ENCODE measurements around the gene PLEKHA6. TPM values are rescaled to one million over a fixed set of nuclear protein-coding genes. Genes with fewer than 3 reads are reported as not detected.

PLEKHA6 gene
- total RNA-seq, 1 experiment from 2014 or later = 1.2 TPM

- H3K4me3 ChIP-seq = no peak overlapping the region
- H3K36me3 ChIP-seq = no peaks in the 10 kb centered on the region
- H3K27ac ChIP-seq = no peak overlapping the region
- no peaks in the 10 kb centered on the region for H3K4me1 ChIP-seq
- H3K9me3 ChIP-seq (replicated peaks) = no peaks in the 10 kb centered on the region
- no peaks in the 10 kb centered on the region for H3K27me3 ChIP-seq
- no peak for DNase-seq
Observed at GRCh38 chr1:204222006-204222763, 137.5 kb downstream of the PLEKHA6 start.

- no peak overlapping the region for H3K4me3 ChIP-seq
- H3K27ac ChIP-seq = no peak overlapping the region
- H3K9me3 ChIP-seq (replicated peaks) = no peaks in the 10 kb centered on the region
- no peak for DNase-seq
- no peaks in the 10 kb centered on the region for H3K4me1 ChIP-seq
- H3K27me3 ChIP-seq = no peaks in the 10 kb centered on the region
- no peaks in the 10 kb centered on the region for H3K36me3 ChIP-seq
Observed at GRCh38 chr1:204221271-204221670, 138.5 kb downstream of the PLEKHA6 start.

- Histone ChIP-seq H3K4me1 (no peaks in the 10 kb centered on the region), H3K9me3 (replicated peaks) (no peaks in the 10 kb centered on the region), H3K4me3 (no peak overlapping the region), H3K27me3 (no peaks in the 10 kb centered on the region), H3K36me3 (no peaks in the 10 kb centered on the region), H3K27ac (no peak overlapping the region)
- no peak for DNase-seq
Observed at GRCh38 chr1:204219971-204220616, 139.6 kb downstream of the PLEKHA6 start.

GRCh38 chr1:204218552-204218951, 141.2 kb downstream of the PLEKHA6 start:
- H3K9me3 ChIP-seq (replicated peaks) = no peaks in the 10 kb centered on the region
- DNase-seq = no peak
- no peaks in the 10 kb centered on the region for H3K4me1 ChIP-seq
- H3K27ac ChIP-seq = no peak overlapping the region
- no peak overlapping the region for H3K4me3 ChIP-seq
- H3K36me3 ChIP-seq = no peaks in the 10 kb centered on the region
- no peaks in the 10 kb centered on the region for H3K27me3 ChIP-seq

- no peak for DNase-seq
- Histone ChIP-seq H3K27ac (no peak overlapping the region), H3K9me3 (replicated peaks) (no peaks in the 10 kb centered on the region), H3K4me3 (no peak overlapping the region), H3K27me3 (no peaks in the 10 kb centered on the region), H3K4me1 (no peaks in the 10 kb centered on the region), H3K36me3 (no peaks in the 10 kb centered on the region)
Observed at GRCh38 chr1:204217648-204218000, 142.1 kb downstream of the PLEKHA6 start.

- Histone ChIP-seq H3K27ac (no peak overlapping the region), H3K9me3 (replicated peaks) (no peaks in the 10 kb centered on the region), H3K36me3 (no peaks in the 10 kb centered on the region)
Observed at GRCh38 chr1:204216880-204217647, 142.7 kb downstream of the PLEKHA6 start.

GRCh38 chr1:204216236-204216635, 143.5 kb downstream of the PLEKHA6 start:
- no peak for DNase-seq
- Histone ChIP-seq H3K27me3 (no peaks in the 10 kb centered on the region), H3K4me1 (no peaks in the 10 kb centered on the region), H3K27ac (no peak overlapping the region), H3K9me3 (replicated peaks) (no peaks in the 10 kb centered on the region), H3K4me3 (no peak overlapping the region), H3K36me3 (no peaks in the 10 kb centered on the region)

More at GRCh38 chr1:204216880-204217647, 142.7 kb downstream of the PLEKHA6 start:
- Histone ChIP-seq H3K4me1 (no peaks in the 10 kb centered on the region), H3K27me3 (no peaks in the 10 kb centered on the region), H3K4me3 (no peak overlapping the region)
- no peak for DNase-seq

GRCh38 chr1:204213668-204214662, 145.8 kb downstream of the PLEKHA6 start, which contains the start of gene GOLT1A:
TSS of gene GOLT1A (minus strand) at chr1:204213988. CDS start at chr1:204213906, 82 bp downstream.
- H3K27ac ChIP-seq = no peak within 1 kb of the TSS

GRCh38 chr1:204212715-204213114, 147.0 kb downstream of the PLEKHA6 start:
- Histone ChIP-seq H3K9me3 (replicated peaks) (no peaks in the 10 kb centered on the region), H3K4me3 (no peak overlapping the region), H3K4me1 (no peaks in the 10 kb centered on the region), H3K36me3 (no peaks in the 10 kb centered on the region), H3K27me3 (no peaks in the 10 kb centered on the region), H3K27ac (no peak overlapping the region)
- DNase-seq = no peak

More at GRCh38 chr1:204213668-204214662, 145.8 kb downstream of the PLEKHA6 start, which contains the start of gene GOLT1A:
- DNase-seq = peak; percentile 75 to 85
- Histone ChIP-seq H3K4me3 (no peak within 1 kb of the TSS), H3K36me3 (no peaks in the 10 kb centered on the region), H3K9me3 (replicated peaks) (no peaks in the 10 kb centered on the region), H3K4me1 (no peaks in the 10 kb centered on the region), H3K27me3 (no peaks in the 10 kb centered on the region)

- no peak for DNase-seq
- no peak overlapping the region for H3K27ac ChIP-seq
- H3K4me3 ChIP-seq = no peak overlapping the region
- no peaks in the 10 kb centered on the region for H3K36me3 ChIP-seq
- no peaks in the 10 kb centered on the region for H3K27me3 ChIP-seq
- H3K9me3 ChIP-seq (replicated peaks) = no peaks in the 10 kb centered on the region
- no peaks in the 10 kb centered on the region; the same call in 1 of the 2 replicates for H3K4me1 ChIP-seq
Observed at GRCh38 chr1:204211046-204211445, 148.7 kb downstream of the PLEKHA6 start.

- no peak overlapping the region for H3K27ac ChIP-seq
- DNase-seq = peak; percentile 74 to 84
- no peaks in the 10 kb centered on the region for H3K36me3 ChIP-seq
- H3K4me1 ChIP-seq = no peaks in the 10 kb centered on the region; the same call in 1 of the 2 replicates
- peaks cover 3% of the 10 kb centered on the region; the same call in 1 of the 2 replicates for H3K27me3 ChIP-seq
- no peak overlapping the region for H3K4me3 ChIP-seq
- H3K9me3 ChIP-seq (replicated peaks) = no peaks in the 10 kb centered on the region; the same call in 1 of the 2 replicates
Observed at GRCh38 chr1:204207136-204207616, 152.6 kb downstream of the PLEKHA6 start.

GRCh38 chr1:204206121-204206520, 153.6 kb downstream of the PLEKHA6 start:
- no peaks in the 10 kb centered on the region; the same call in 1 of the 2 replicates for H3K9me3 ChIP-seq (replicated peaks)
- H3K36me3 ChIP-seq = no peaks in the 10 kb centered on the region
- DNase-seq = no peak
- H3K4me3 ChIP-seq = no peak overlapping the region
- H3K4me1 ChIP-seq = no peaks in the 10 kb centered on the region; the same call in 1 of the 2 replicates
- H3K27me3 ChIP-seq = peaks cover 3% of the 10 kb centered on the region; the same call in 1 of the 2 replicates
- H3K27ac ChIP-seq = no peak overlapping the region

- H3K27me3 ChIP-seq = peaks cover 3% of the 10 kb centered on the region; the same call in 1 of the 2 replicates
- no peaks in the 10 kb centered on the region for H3K36me3 ChIP-seq
- no peaks in the 10 kb centered on the region; the same call in 1 of the 2 replicates for H3K4me1 ChIP-seq
- H3K4me3 ChIP-seq = no peak overlapping the region
- no peak overlapping the region for H3K27ac ChIP-seq
- H3K9me3 ChIP-seq (replicated peaks) = no peaks in the 10 kb centered on the region; the same call in 1 of the 2 replicates
- DNase-seq = no peak
Observed at GRCh38 chr1:204205486-204205885, 154.2 kb downstream of the PLEKHA6 start.

Measured in SJCRH30 (cell line).